GM21786 (cell line): Measurements from ENCODE around the gene IGSF21.

Experiments used
- ATAC-seq: cut with Tn5 transposase; IDR thresholded peaks from one replicate; pipeline ENCODE4 v1.9.1; 2021; ENCODE audit not compliant: unreplicated experiment

IGSF21 gene

GRCh38 chr1:18094096-18094495 lies 13.5 kb upstream of the IGSF21 start:
- ATAC-seq: no peak

- ATAC-seq: no peak
Observed at GRCh38 chr1:18097206-18097605, 10.4 kb upstream of the IGSF21 start.

GRCh38 chr1:18099026-18099425 lies 8.6 kb upstream of the IGSF21 start:
- no peak for ATAC-seq

GRCh38 chr1:18100060-18100459 lies 7.5 kb upstream of the IGSF21 start:
- ATAC-seq: no peak

GRCh38 chr1:18100491-18101063 lies 7.0 kb upstream of the IGSF21 start:
- ATAC-seq: no peak

GRCh38 chr1:18101508-18101907 lies 6.1 kb upstream of the IGSF21 start:
- ATAC-seq: no peak

- ATAC-seq: no peak
Observed at GRCh38 chr1:18103788-18104421, 3.7 kb upstream of the IGSF21 start.

GRCh38 chr1:18104546-18105100 lies 3.0 kb upstream of the IGSF21 start:
- ATAC-seq: no peak

GRCh38 chr1:18105196-18105595 lies 2.4 kb upstream of the IGSF21 start:
- ATAC-seq: no peak

- ATAC-seq: no peak
Observed at GRCh38 chr1:18108299-18109057, 880 bp downstream of the IGSF21 start.

- ATAC-seq: no peak
Observed at GRCh38 chr1:18109058-18109755, 1.6 kb downstream of the IGSF21 start.

- no peak for ATAC-seq
Observed at GRCh38 chr1:18109756-18110597, 2.4 kb downstream of the IGSF21 start.

GRCh38 chr1:18110598-18110939 lies 3.0 kb downstream of the IGSF21 start:
- no peak for ATAC-seq

GRCh38 chr1:18110968-18111367 lies 3.4 kb downstream of the IGSF21 start:
- no peak for ATAC-seq

- no peak for ATAC-seq
Observed at GRCh38 chr1:18111605-18112297, 4.2 kb downstream of the IGSF21 start.

- no peak for ATAC-seq
Observed at GRCh38 chr1:18112611-18113010, 5.0 kb downstream of the IGSF21 start.

GRCh38 chr1:18114726-18115410 lies 7.3 kb downstream of the IGSF21 start:
- ATAC-seq: no peak

GRCh38 chr1:18116777-18117176 lies 9.2 kb downstream of the IGSF21 start:
- no peak for ATAC-seq

- no peak for ATAC-seq
Observed at GRCh38 chr1:18118078-18118477, 10.5 kb downstream of the IGSF21 start.
